Epithelial cell of esophagus (primary cell): ENCODE results near the gene RAB10.
"Not testable (repeated sequence)": the region's sequence is repeated elsewhere in the genome, so short reads cannot be mapped to it uniquely, and the experiment has no call there.

Source experiments
- DNase-seq: peaks from one replicate; pipeline ENCODE4 v3.0.0; 2010; ENCODE audit warnings: low read depth
- H3K4me3 ChIP-seq: 2 replicates; pipeline ENCODE4 v1.5.1; 2011; ENCODE audit warnings: mild to moderate bottlenecking, low read length, control low read depth
- TF ChIP-seq, protein P1 (sequence below): IDR thresholded peaks from 2 replicates; pipeline ENCODE4 v1.5.1; 2011; ENCODE audit warnings: low read depth, mild to moderate bottlenecking, low read length, control low read depth, inconsistent platforms; ENCODE audit not compliant: insufficient read depth; ENCODE audit errors: missing control alignments

Gene RAB10

GRCh38 chr2:25996844-25997243 lies 37.0 kb upstream of the RAB10 start:
- no peak for DNase-seq
- TF ChIP-seq, protein P1, sequence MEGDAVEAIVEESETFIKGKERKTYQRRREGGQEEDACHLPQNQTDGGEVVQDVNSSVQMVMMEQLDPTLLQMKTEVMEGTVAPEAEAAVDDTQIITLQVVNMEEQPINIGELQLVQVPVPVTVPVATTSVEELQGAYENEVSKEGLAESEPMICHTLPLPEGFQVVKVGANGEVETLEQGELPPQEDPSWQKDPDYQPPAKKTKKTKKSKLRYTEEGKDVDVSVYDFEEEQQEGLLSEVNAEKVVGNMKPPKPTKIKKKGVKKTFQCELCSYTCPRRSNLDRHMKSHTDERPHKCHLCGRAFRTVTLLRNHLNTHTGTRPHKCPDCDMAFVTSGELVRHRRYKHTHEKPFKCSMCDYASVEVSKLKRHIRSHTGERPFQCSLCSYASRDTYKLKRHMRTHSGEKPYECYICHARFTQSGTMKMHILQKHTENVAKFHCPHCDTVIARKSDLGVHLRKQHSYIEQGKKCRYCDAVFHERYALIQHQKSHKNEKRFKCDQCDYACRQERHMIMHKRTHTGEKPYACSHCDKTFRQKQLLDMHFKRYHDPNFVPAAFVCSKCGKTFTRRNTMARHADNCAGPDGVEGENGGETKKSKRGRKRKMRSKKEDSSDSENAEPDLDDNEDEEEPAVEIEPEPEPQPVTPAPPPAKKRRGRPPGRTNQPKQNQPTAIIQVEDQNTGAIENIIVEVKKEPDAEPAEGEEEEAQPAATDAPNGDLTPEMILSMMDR = no peak
- H3K4me3 ChIP-seq = no peak overlapping the region

GRCh38 chr2:25998816-25999383 lies 35.0 kb upstream of the RAB10 start:
- DNase-seq, H3K4me3 ChIP-seq: not testable (repeated sequence)

GRCh38 chr2:25999406-25999805 lies 34.5 kb upstream of the RAB10 start:
- not testable (repeated sequence) for H3K4me3 ChIP-seq
- DNase-seq = peak; percentile 50

- DNase-seq = peak; percentile 53
These were observed 33.3 kb upstream of the RAB10 start for GRCh38 chr2:26000561-26001082.

DNA sequence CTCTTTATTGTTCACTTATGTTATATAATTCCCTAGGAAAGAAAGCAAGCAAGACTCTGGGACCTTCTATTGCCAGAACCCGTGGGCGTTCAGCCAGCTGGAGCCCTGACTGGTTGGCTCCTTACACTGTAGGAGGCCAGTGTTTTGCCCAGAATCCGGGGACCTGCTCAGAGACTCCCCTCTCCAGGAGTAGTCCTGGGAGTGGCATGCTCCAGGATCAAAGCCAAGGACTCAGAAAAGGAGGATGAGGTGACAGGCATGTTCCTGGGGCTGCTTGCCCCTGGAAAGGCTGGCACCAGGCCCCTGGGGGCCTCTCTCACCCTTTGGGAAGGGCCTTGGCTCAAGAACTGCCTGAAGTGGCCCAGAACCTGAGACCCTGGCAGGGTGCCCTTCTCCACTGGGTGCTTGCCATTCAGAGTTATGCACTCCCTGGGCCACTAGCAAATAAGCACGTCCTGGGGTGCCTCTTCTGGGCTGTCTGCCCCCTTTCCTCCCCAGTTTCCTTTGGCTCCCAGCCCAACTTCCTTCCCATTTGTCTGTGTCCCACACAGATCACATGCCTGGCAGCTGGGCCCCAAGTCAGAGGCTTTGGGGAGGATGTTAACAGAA lies 32.0 kb upstream of the RAB10 start:
- H3K4me3 ChIP-seq = no peak overlapping the region
- TF ChIP-seq, protein P1 = no peak
- no peak for DNase-seq

More at GRCh38 chr2:26000561-26001082, 33.3 kb upstream of the RAB10 start:
- H3K4me3 ChIP-seq = no peak overlapping the region
- TF ChIP-seq, protein P1 = no peak

DNA sequence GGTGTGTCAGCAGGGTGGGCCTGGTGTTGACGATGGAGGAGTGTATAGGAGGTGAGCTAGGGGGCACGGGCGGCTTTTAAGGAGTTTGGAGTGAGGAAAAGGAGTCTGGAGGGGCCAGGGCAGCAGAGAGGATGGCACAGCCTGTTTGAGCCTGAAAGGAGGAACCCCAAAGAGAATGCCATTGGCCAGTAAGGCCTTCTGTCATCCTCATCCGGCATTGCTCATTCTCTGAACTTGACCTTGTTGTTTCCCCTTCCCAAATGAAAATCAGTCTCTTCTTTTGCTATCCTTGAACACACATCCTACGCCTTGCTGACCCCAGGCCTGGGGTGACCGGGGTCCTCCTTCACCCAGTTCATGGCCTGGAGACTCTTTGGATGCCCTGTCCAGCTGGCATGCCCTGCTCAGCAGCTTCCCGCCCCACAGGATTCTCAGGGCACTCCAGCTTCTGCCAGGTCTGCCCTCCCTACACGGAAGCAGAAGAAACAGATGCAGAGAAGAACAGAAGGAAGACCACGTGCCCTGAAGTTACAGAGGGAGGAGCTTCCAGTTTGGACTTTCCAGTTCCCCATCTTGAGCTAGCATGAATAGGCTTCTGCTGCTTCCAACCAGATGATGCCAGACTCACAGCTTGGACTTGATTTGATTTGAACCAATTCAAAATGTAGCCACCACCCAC lies 31.1 kb upstream of the RAB10 start:
- peak; percentile 53 for DNase-seq
- TF ChIP-seq, protein P1 = no peak
- H3K4me3 ChIP-seq = no peak overlapping the region

DNA sequence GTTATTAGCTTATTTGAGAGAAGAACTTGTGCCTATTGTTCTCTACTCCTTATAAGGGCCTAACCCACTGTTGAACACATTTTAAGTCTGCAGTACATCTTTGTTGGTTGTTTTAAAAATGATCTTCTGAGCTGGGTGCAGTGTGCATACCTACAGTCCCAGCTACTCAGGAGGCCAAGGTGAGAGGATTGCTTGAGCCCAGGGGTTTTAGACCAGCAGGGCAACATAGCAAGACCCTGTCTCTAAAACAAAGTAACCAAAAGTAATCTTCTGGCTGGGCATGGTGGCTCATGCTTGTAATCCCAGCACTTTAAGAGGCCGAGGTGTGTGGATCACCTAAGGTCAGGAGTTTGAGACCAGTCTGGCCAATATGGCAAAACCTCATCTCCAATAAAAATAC lies 25.8 kb upstream of the RAB10 start:
- DNase-seq = no peak
- TF ChIP-seq, protein P1 = no peak
- H3K4me3 ChIP-seq = no peak overlapping the region
